ENCODE results near the gene RASGRF2. TPM values are rescaled to one million over a fixed set of nuclear protein-coding genes. Genes with fewer than 3 reads are reported as not detected.

Gene RASGRF2
- total RNA-seq, 1 donor from 2014 or later: 4.8 TPM

DNA sequence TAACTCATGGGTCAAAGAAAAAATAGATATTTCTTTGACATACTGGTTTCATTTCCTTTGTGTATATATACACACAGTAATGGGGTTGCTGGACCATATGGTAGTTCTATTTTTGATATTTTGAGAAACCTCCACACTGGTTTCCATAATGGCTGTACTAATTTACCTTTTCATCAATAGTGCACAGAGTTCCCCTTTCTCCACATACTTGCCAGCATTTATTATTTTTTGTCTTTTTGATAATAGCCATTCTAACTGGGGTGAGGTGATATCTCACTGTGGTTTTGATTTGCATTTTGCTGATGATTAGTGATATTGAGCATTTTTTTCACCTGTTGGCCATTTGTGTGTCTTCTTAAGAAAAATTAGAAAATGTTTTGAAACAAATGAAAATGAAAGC lies 194.6 kb downstream of the RASGRF2 start:
- H3K27ac ChIP-seq (replicated peaks): no peak overlapping the region
- no peaks in the 10 kb centered on the region for H3K36me3 ChIP-seq
- no peak for DNase-seq
- no peak for TF ChIP-seq CTCF (IDR thresholded peaks at IDR 0.05; ENCODE audit: borderline replicate concordance)
- no peaks in the 10 kb centered on the region for H3K27me3 ChIP-seq (ENCODE audit: low read depth)
- no peaks in the 10 kb centered on the region for H3K4me1 ChIP-seq
- no peak overlapping the region for H3K4me3 ChIP-seq
- H3K9me3 ChIP-seq (replicated peaks): peaks cover 35% of the 10 kb centered on the region
- intact Hi-C loops (cut with micrococcal nuclease): no loop called here

DNA sequence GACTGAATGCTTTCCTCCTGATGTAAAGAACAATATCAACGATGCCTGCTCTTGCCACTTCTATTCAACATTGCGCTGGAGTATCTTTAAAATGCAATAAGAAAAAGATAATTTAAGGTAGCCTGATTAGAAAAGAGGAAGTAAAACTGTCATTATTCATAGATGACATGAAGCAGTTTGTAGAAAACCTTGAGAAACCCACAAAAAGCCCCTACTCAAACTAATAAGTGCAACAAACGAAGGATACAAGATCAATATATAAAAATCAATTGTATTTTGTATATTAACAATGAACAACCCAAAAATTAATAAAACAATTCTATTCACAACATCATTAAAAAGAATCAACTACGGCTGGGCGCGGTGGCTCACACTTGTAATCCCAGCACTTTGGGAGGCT lies 196.6 kb downstream of the RASGRF2 start:
- Histone ChIP-seq H3K9me3 (replicated peaks) (peaks cover 35% of the 10 kb centered on the region), H3K36me3 (no peaks in the 10 kb centered on the region), H3K4me1 (no peaks in the 10 kb centered on the region), H3K27me3 (ENCODE audit: low read depth) (no peaks in the 10 kb centered on the region), H3K27ac (replicated peaks) (no peak overlapping the region), H3K4me3 (no peak overlapping the region)
- TF ChIP-seq CTCF (IDR thresholded peaks at IDR 0.05; ENCODE audit: borderline replicate concordance): no peak
- no peak for DNase-seq
- intact Hi-C loops (cut with micrococcal nuclease): no loop called here

DNA sequence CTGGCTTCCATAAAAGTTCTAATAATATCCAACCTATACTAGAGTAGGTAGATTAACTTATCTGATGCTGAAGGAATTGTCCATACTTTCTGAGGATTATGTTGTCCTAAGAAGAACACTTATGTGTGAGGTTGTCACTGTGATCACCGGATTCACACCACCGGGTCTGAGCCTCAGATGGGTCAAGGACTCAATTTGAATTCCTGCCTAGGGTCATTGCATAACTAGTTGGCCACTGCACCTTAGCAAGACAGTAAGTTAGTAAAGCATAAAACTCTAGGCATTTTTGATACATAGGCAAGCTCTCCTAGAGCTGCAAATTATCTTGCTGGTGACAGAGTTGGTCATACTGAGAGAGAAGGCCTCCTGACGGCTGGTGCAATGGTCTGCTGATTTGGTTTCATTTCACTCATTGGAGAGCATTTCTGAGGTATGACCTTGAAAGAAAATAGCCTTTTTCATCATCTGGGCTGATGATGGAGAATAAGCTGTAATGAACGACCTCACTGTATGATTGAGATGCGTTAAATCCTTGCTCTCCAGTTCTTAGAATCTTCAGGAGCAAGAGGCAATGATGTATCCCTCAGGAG lies 200.9 kb downstream of the RASGRF2 start:
- Histone ChIP-seq H3K4me3 (no peak overlapping the region), H3K9me3 (replicated peaks) (peaks cover 14% of the 10 kb centered on the region), H3K27me3 (ENCODE audit: low read depth) (no peaks in the 10 kb centered on the region), H3K4me1 (no peaks in the 10 kb centered on the region), H3K27ac (replicated peaks) (no peak overlapping the region), H3K36me3 (no peaks in the 10 kb centered on the region)
- DNase-seq: no peak
- intact Hi-C loops (cut with micrococcal nuclease): no loop called here
- no peak for TF ChIP-seq CTCF (IDR thresholded peaks at IDR 0.05; ENCODE audit: borderline replicate concordance)

- no peak overlapping the region for H3K4me3 ChIP-seq
- intact Hi-C loops (cut with micrococcal nuclease): no loop called here
- no peak overlapping the region for H3K27ac ChIP-seq (replicated peaks)
- H3K27me3 ChIP-seq (ENCODE audit: low read depth): no peaks in the 10 kb centered on the region
- no peaks in the 10 kb centered on the region for H3K36me3 ChIP-seq
- no peak for TF ChIP-seq CTCF (IDR thresholded peaks at IDR 0.05; ENCODE audit: borderline replicate concordance)
- H3K4me1 ChIP-seq: no peaks in the 10 kb centered on the region
- H3K9me3 ChIP-seq (replicated peaks): peaks cover under 1% of the 10 kb centered on the region
- DNase-seq: no peak
Measured at GRCh38 chr5:81162501-81162900, 202.3 kb downstream of the RASGRF2 start.

- Histone ChIP-seq H3K36me3 (no peaks in the 10 kb centered on the region), H3K27me3 (ENCODE audit: low read depth) (no peaks in the 10 kb centered on the region), H3K27ac (replicated peaks) (no peak overlapping the region), H3K9me3 (replicated peaks) (no peaks in the 10 kb centered on the region), H3K4me1 (no peaks in the 10 kb centered on the region), H3K4me3 (no peak overlapping the region)
- no peak for DNase-seq
- intact Hi-C loops (cut with micrococcal nuclease): no loop called here
- TF ChIP-seq CTCF (IDR thresholded peaks at IDR 0.05; ENCODE audit: borderline replicate concordance): no peak
Measured at GRCh38 chr5:81163651-81164050, 203.5 kb downstream of the RASGRF2 start.
